Activated CD8-positive, alpha-beta T cell treated with anti-CD3 and anti-CD28 coated beads, Interleukin-2, amount 10 ng/mL, durations not matched to agents 7 days and 5 days (primary cell): Measurements from ENCODE around the gene ADORA3. TPM values are rescaled to one million over a fixed set of nuclear protein-coding genes. Genes with fewer than 3 reads are reported as not detected.

Source experiments
- ATAC-seq: fragments of 150-1000 bp; cut with Tn5 transposase; one replicate; pipeline ENCODE4 v1.10.0; 2021; ENCODE audit warnings: moderate library complexity
- CTCF ChIA-PET: fragments of 350-600 bp; sonication (Branson Sonifier 250); formaldehyde crosslinking; loops from one replicate; lab custom pipeline; 2021; ENCODE audit warnings: antibody characterized with exemption; lab: Charles Lee
- POLR2A ChIA-PET: fragments of 350-600 bp; sonication (Branson Sonifier 250); formaldehyde crosslinking; loops from one replicate; lab custom pipeline; 2021; ENCODE audit warnings: antibody characterized with exemption; lab: Charles Lee
- DNase-seq: peaks from one replicate; pipeline ENCODE4 v3.0.0-alpha.2; 2020
- H3K27ac Mint-ChIP-seq: one replicate; pipeline ENCODE4 v1.8.0; 2021; ENCODE audit warnings: mild to moderate bottlenecking, mixed read lengths
- H3K27me3 Mint-ChIP-seq: one replicate; pipeline ENCODE4 v1.8.0; 2021; ENCODE audit warnings: low read depth, mixed read lengths
- H3K36me3 Mint-ChIP-seq: one replicate; pipeline ENCODE4 v1.8.0; 2021; ENCODE audit warnings: low read depth, mixed read lengths
- H3K4me1 Mint-ChIP-seq: one replicate; pipeline ENCODE4 v1.8.0; 2021; ENCODE audit warnings: low read depth, mixed read lengths
- H3K4me3 Mint-ChIP-seq: one replicate; pipeline ENCODE4 v1.8.0; 2021; ENCODE audit warnings: mild to moderate bottlenecking, mixed read lengths
- H3K9me3 Mint-ChIP-seq: one replicate; pipeline ENCODE4 v1.8.0; 2022; ENCODE audit warnings: mixed read lengths; ENCODE audit not compliant: insufficient read depth
- total RNA-seq, 2 experiments: library from RNA; stranded (reverse); gene quantifications; one replicate each; pipeline ENCODE4 v1.2.3, GENCODE V29; 2021

Gene ADORA3
- total RNA-seq, 2 experiments from 2014 or later, result 0.18 TPM; not detected in 1

DNA sequence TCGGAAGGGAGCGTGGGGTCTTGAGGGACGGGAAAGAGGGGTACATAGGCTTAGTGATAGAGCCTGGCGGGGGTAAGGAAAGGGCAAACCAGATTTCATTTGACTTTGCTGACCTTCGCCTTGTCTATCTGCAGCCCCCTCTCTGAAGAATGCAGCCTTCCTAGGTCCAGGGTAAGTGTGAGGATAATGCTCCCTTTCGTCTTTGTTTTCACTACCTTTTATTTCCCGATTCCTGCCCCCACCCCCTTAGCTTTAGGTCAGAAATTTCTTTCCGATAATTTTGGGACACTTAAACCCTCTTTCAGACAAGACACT, 53.8 kb downstream of the ADORA3 start:
- Mint-ChIP-seq H3K4me3 (peak overlapping the region; percentile 100), H3K9me3 (no peaks in the 10 kb centered on the region), H3K4me1 (peaks cover 78% of the 10 kb centered on the region), H3K27me3 (no peaks in the 10 kb centered on the region), H3K36me3 (peaks cover 82% of the 10 kb centered on the region), H3K27ac (peak overlapping the region; percentile 99)
- ChIA-PET CTCF (interaction anchor here (1.0 to 5.2 kb wide), 7 partner anchors 21 to 231 kb away, joined by 3 to 34 read pairs (median 4); no protein-coding TSS in a partner anchor), POLR2A (interaction anchor here (0.9 to 3.3 kb wide), 9 partner anchors 12 to 311 kb away, joined by 3 to 19 read pairs (median 5); no protein-coding TSS in a partner anchor)
- ATAC-seq (no peak), DNase-seq (no peak)

Other genes starting within 250 kb of the ADORA3 start
- not detected for gene CHIA, start 212.8 kb downstream of the ADORA3 start, total RNA-seq
- gene OVGP1, start 75.9 kb downstream of the ADORA3 start, total RNA-seq, result under 1 TPM; 0.74 to 0.99 TPM
- gene WDR77, start 54.4 kb downstream of the ADORA3 start, total RNA-seq, result 10 to 100 TPM; 54.3 to 57.8 TPM
- 100 to 1,000 TPM; 396 to 404 TPM for gene ATP5PB, start 54.2 kb downstream of the ADORA3 start, total RNA-seq
- 10 to 100 TPM; 40.1 to 42.1 TPM for gene C1orf162, start 29.6 kb downstream of the ADORA3 start, total RNA-seq
- gene TMIGD3, start within 50 bp of the ADORA3 start, total RNA-seq, result not detected
- gene RAP1A, start 116.2 kb upstream of the ADORA3 start, total RNA-seq, result 100 to 1,000 TPM; 132 to 133 TPM
- gene INKA2, start 235.8 kb upstream of the ADORA3 start, total RNA-seq, result 1 to 10 TPM; 4.1 to 4.3 TPM